Endothelial cell of umbilical vein (primary cell): ENCODE measurements around the gene KCNMA1.

Experiments used
- EZH2 ChIP-seq: IDR thresholded peaks from 2 replicates; pipeline ENCODE4 v1.6.1; 2012; ENCODE audit warnings: borderline replicate concordance, low read depth, mild to moderate bottlenecking, moderate library complexity, low read length, inconsistent platforms; ENCODE audit not compliant: severe bottlenecking
- FOS ChIP-seq: IDR thresholded peaks from 2 replicates; pipeline ENCODE4 v1.6.1; 2011; ENCODE audit warnings: mild to moderate bottlenecking, low read length, moderate library complexity, borderline replicate concordance; ENCODE audit not compliant: insufficient read depth
- MYC ChIP-seq: IDR thresholded peaks from one replicate; pipeline ENCODE4 v1.6.1; 2011; ENCODE audit warnings: mild to moderate bottlenecking, low read depth, low read length
- POLR2A ChIP-seq: IDR thresholded peaks from 2 replicates; pipeline ENCODE4 v1.6.1; 2012; ENCODE audit warnings: low read depth, mild to moderate bottlenecking, control low read depth, low read length
- POLR2AphosphoS5 ChIP-seq: IDR thresholded peaks from 2 replicates; pipeline ENCODE4 v1.6.1; 2012; ENCODE audit warnings: low read depth, mild to moderate bottlenecking, control low read depth, low read length, moderate library complexity; ENCODE audit not compliant: insufficient read depth
- TF ChIP-seq, protein P1 (sequence below), 2 donors: IDR thresholded peaks; 1 replicate in 1 of 2; 2 replicates in 1 of 2; pipeline ENCODE4 v1.5.1; 2011; ENCODE audit warnings: low read length in 2 of 2, mild to moderate bottlenecking in 2 of 2, moderate library complexity in 2 of 2, control low read depth in 1 of 2, inconsistent platforms in 1 of 2, low read depth in 1 of 2; ENCODE audit not compliant: insufficient read depth in 1 of 2; ENCODE audit errors: extremely low read depth in 1 of 2

DNA sequence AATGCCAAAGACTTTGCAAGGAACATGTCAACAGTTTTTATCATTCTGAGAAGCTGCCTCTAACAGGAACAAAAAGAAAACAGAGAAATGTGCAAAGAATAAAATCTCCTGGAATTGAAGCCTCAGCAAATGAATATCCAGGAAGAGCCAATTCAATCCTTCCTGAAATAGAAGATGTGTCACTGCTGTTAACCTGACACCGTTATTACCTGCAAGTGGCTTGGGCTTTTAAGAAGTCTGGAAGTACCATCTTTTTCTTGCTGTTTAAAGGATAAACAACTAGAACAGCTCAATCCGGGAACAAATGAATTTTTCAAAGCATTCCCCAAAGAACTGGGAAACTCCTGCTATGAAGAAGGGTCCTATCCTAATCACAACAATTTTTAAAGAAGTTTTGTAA is 434.8 kb downstream of the KCNMA1 start:
- TF ChIP-seq, protein P1, sequence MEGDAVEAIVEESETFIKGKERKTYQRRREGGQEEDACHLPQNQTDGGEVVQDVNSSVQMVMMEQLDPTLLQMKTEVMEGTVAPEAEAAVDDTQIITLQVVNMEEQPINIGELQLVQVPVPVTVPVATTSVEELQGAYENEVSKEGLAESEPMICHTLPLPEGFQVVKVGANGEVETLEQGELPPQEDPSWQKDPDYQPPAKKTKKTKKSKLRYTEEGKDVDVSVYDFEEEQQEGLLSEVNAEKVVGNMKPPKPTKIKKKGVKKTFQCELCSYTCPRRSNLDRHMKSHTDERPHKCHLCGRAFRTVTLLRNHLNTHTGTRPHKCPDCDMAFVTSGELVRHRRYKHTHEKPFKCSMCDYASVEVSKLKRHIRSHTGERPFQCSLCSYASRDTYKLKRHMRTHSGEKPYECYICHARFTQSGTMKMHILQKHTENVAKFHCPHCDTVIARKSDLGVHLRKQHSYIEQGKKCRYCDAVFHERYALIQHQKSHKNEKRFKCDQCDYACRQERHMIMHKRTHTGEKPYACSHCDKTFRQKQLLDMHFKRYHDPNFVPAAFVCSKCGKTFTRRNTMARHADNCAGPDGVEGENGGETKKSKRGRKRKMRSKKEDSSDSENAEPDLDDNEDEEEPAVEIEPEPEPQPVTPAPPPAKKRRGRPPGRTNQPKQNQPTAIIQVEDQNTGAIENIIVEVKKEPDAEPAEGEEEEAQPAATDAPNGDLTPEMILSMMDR (IDR thresholded peaks at IDR 0.05; ENCODE audit: extremely low read depth in 1 of 2, insufficient read depth in 1 of 2, low read depth in 1 of 2, low read length in 2 of 2): no peak
- no peak for TF ChIP-seq MYC
- no peak for TF ChIP-seq POLR2A
- no peak for TF ChIP-seq POLR2AphosphoS5
- TF ChIP-seq EZH2: no peak
- TF ChIP-seq FOS: no peak
